H54 (cell line): Measurements from ENCODE around the gene PCK1.
"Not testable (repeated sequence)": the region's sequence is repeated elsewhere in the genome, so short reads cannot be mapped to it uniquely, and the experiment has no call there.

Experiments
- DNase-seq: peaks from one replicate; pipeline ENCODE4 v3.0.0; 2011; ENCODE audit warnings: low spot score, mixed read lengths; ENCODE audit not compliant: insufficient read length
- FAIRE-seq: peaks from 3 replicates; lab custom pipeline; 2011; peaks lifted over from hg19 to GRCh38; lab: Jason Lieb, UNC
- POLR2A ChIP-seq: IDR thresholded peaks from 2 replicates; pipeline ENCODE4 v1.6.1; 2011; ENCODE audit warnings: low read depth, mild to moderate bottlenecking, low read length

The PCK1 gene

DNA sequence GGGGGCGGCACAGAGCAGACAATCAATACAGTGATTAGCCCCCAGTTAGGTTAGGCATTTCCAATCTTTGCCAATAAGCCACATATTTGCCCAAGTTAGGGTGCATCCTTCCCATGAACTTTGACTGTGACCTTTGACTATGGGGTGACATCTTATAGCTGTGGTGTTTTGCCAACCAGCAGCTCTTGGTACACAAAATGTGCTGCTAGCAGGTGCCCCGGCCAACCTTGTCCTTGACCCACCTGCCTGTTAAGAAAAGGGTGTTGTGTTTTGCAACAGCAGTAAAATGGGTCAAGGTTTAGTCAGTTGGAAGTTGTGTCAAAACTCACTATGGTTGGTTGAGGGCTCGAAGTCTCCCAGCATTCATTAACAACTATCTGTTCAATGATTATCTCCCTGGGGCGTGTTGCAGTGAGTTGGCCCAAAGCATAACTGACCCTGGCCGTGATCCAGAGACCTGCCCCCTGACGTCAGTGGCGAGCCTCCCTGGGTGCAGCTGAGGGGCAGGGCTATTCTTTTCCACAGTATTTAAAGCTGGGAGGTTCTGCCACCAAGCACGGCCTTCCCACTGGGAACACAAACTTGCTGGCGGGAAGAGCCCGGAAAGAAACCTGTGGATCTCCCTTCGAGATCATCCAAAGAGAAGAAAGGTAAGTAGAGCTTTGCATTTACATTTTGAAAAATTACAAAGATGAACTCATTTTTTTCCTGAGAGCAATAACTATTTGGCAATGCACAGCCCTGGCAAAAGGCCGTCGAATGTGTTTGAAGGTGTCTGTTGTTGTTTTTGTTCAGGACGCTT lies at the start of gene PCK1:
Gene PCK1 (plus strand): TSS at position 557 of the 802 bp plus-strand sequence. CDS start 302 bp downstream, outside the sequence.
- no peak for TF ChIP-seq POLR2A
- peak; percentile 30 for DNase-seq
- FAIRE-seq: no peak

DNA sequence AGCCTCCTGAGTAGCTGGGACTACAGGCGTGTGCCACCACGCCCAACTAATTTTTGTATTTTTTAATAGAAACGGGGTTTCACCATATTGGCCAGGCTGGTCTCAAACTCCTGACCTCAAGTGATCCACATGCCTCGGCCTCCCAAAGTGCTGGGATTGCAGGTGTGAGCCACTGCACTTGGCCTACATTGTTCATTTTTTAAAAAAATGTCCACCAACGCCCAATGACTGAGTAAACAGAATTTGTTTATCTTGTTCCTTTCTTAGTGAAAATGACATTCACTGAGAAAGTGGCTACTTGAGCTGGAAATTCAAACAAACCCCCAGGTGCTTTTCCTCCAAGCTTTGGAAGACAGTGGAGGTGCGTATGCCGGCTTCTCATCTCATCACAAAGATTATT lies 49.2 kb upstream of the PCK1 start:
- FAIRE-seq, DNase-seq: not testable (repeated sequence)

DNA sequence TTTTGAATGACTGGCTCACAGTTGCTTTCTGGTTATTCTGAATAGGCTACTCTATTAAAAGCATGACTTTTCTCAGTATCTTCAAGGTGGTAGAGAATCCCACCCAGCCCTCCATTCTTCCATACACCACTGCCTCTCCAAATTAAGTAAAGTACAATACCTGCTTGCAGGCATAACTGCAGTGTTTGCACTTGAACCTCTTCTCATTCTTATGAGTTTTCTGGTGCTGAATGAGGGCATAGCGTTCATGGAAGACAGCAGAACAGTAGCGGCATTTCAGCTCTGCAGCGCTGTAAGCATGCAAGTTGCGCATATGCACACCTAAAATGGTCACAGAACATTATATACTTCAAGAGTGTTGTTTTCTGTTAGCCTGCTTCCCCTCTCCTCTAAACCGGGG lies 48.5 kb upstream of the PCK1 start:
- DNase-seq (no peak), FAIRE-seq (no peak)
- no peak for TF ChIP-seq POLR2A

DNA sequence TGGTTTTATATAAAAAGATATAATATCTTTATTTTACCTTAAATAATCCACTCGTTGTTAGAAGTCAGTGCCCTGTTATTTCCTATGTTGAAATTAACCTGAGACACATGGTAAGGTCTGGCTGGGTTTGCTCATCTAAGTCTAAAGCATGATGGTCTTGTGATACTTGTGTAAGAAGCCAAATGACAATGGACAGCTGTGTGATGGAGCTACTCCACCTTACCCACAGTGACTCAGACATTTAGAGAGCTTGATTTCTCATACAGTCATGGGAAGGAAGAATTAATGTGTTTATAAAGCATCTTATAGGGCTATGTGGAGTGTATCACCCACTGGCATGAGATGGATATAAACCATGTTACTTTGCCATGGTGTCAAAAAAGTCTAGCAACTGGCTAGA lies 47.7 kb upstream of the PCK1 start:
- DNase-seq (no peak), FAIRE-seq (no peak)
- no peak for TF ChIP-seq POLR2A

DNA sequence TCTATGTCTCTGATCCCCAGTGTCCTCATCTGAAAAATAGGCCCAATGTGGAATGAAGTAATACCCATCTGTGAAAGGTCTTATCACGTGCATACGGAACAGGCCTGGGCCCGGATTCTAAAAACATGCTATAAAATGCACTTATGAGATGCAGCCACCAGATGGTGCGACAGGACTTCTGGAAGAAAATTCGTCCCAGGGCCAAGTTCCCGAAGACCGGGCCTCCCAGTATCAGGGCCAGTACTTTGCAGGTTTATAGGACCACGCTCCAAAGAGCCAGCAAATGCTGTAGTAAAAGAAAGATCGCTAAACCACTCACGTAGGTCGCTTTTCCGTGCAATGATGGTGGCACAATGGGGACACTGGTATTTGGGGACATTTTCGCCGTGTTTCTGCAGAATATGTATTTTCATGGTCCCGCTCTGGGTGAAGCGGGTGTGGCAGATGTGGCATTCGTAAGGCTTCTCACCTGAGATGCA lies 46.6 kb upstream of the PCK1 start:
- no peak for TF ChIP-seq POLR2A
- DNase-seq (peak; percentile 59), FAIRE-seq (no peak)

DNA sequence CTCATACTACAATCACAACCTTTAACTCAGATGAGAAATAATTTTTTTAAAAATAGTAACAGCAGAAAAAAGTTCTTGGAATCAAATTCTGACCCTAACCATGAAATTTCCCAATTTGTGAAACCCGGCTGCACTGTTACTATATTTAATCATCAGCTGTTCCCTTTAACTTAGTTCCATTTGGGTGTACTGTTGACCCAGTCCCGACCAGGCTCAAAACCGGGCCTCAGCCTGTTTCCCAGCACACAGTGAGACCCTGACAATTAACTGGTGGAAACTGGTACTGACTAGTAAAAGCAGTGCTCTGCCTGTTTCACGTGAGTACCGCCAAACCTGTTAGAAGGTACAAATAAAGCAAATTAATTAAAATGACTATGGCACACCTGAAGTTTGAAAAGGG lies 43.0 kb upstream of the PCK1 start:
- FAIRE-seq (no peak), DNase-seq (no peak)
- no peak for TF ChIP-seq POLR2A

DNA sequence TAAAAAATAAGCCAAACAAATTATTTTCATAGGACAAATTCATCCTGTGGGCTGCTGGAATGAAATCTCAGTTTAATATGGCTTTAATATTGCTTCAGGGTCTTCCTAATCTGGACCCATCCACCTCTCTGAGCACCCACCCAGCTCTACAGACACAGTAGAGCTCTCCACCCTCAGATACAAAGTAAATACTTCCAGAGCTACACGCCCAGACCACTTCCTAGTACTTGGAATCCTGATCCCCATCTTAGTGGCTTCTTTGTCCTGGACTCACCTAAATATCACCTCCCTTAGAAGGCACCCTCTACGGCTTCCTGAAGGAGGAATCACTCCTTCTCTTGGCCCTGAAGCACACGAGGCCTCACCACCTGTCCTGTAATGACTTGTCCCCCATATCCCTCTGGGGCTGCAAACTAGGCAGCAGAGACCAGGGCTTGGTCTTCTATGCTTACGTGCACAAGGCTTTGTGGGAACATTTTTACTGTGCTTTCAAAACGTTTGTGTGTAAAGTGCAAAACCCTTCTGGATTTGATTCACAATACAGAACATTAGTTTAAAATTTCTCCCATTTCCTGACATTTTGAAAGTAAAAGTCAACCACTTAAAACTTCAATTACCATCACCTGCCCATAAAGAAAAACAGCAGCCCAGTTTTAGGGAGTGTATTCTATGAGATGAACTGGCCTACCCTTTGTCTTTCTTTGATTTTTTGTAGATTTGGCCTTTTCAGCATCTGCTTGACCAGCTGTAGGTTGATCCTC lies 38.4 kb upstream of the PCK1 start:
- no peak for TF ChIP-seq POLR2A
- FAIRE-seq (no peak), DNase-seq (no peak)

DNA sequence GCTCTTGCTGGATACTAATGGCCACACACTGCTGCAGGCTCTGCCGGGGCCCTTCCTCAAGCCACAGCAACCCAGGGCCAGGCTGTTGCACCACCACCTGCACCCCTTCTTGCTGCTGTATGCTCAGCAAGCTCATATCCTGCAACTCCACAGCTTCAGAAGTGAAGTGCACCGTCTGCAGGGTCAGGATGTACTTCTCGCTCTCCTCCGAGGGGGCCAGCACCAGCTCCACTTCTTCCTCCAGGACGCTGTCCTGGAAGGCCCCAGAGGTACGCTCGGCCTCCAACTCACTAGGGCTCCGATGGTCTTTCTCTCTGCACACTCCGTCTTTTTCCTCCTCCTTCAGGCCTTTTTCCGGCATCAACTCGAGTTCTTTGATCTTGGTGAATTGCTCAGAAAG lies 37.1 kb upstream of the PCK1 start:
- FAIRE-seq (no peak), DNase-seq (no peak)
- no peak for TF ChIP-seq POLR2A

DNA sequence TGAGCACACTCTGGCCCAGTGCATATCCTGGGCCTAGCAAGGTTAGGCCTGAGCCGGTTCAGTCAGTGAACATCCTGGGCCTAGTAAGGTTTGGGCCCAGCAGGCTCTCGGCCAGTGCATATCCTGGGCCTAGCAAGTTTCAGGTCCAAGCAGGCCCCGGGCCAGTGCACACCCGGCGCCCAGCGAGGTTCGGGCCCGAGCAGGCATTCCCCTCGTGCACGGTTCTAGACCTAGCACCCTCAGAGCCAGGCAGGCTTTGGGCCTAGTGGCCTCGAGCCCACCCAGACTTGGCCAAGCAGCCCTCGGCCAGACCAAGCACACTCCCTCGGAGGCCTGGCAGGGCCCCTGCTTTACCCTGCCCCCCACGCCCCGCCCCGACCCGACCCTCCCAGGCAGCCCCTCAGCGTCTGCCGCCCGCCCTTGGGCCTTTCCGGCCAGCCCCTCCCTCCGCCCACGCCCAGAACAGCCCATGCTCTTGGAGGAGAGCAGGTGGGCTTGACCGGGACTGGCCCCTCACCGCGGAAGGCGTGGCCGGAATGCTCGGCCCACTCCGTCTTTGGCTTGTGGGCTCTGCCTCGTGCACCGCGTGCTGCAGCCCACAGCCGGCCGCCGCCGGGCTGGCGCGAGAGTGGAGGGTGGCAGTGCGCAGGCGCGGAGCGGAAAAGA lies 36.3 kb upstream of the PCK1 start, which contains the start of gene CTCFL:
Gene CTCFL (minus strand): TSS at position 630 of the 666 bp plus-strand sequence. CDS start 935 bp downstream, outside the sequence.
- FAIRE-seq: no peak
- no peak for TF ChIP-seq POLR2A
- DNase-seq: no peak

DNA sequence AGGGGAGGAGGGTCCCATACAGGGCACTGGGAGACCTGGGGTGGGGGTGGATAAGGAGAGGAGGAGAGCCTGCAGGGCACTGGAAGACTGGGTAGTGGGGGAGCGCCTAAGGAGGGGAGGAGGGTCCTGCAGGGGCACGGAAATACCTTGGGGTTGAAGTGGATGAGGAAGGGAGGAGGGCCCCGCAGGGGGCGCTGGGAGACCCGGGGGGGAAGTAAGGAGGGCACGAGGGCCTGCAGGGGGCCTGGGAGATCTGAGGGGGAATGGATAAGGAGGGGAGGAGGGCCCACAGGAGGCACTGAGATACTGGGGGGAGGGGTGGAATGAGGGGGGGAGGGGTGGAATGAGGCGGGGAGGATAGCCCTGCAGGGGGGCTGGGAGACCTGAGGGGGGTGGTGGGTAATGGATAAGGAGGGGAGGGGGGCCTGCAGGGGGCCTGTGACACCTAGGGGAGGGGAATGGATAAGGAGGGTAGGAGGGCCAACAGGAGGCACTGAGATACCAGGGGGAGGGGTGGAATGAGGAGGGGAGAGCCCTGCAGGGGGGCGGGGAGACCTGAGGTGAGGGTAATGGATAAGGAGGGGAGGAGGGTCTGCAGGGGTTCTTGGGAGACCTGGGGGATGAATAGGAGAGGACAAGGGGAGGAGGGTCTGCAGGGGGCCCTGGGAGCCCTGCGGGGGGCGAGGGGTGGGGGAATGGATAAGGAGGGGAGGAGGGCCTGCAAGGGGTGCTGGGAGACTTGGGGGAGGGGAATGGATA lies 35.4 kb upstream of the PCK1 start:
- no peak for TF ChIP-seq POLR2A
- no peak for DNase-seq
- FAIRE-seq: no peak

DNA sequence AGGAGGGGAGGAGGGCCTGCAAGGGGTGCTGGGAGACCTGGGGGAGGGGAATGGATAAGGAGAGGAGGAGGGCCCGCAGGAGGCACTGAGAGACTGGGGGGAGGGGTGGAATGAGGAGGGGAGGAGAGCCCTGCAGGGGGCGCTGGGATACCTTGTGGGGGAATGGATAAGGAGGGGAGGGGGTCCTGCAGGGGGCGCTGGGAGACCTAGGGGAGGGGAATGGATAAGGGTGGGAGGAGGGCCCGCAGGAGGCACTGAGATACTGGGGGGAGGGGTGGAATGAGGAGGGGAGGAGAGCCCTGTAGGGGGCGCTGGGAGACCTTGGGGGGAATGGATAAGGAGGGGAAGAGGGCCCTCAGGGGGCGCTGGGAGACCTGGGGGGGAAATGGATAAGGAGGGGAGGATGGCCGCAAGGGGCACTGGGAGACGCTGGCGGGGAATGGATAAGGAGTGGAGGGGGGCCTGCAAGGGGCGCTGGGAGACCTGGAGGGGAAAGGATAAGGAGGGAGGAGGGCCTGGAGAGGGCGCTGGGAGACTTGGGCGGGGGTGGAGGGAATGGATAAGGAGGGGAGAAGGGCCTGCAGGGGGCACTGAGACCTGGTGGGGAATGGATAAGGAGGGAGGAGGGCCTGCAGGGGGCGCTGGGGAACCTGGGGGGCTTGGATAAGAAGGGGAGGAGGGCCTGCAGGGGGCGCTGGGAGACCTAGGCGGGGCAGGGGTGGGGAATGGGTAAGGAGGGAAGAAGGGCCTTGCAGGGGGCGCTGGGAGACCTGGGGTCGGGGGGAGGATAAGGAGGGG lies 34.6 kb upstream of the PCK1 start:
- TF ChIP-seq POLR2A: no peak
- FAIRE-seq: no peak
- DNase-seq: no peak

DNA sequence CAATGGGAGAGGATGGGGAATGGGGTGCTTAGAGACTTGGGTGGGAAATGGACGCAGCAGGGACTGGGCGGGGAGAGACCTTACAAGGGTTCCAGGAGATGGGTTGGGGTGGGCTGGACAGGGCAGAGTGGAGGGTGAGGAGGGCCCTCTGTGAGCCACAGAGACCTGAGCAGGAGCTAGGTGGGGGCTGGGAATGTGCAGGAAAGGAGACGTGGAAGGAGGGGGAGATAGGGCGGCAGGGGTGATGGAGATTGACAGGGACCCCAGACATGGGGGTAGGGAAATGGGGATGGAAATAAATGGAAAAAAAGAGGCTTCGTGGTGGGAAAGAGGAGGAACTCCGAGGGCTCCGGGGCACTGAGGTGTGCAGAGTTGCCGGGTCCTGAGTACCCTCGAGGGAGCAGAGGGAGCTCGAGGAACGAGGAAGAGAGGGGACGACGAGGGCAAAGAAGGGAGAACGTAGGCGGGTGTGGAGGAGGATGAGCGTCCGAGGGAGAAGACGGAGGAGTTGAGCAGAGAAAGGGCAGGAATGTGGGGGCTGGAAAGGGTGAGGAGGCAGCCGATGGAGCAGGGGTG lies 33.9 kb upstream of the PCK1 start:
- FAIRE-seq: no peak
- TF ChIP-seq POLR2A: no peak
- no peak for DNase-seq
